GM06990 (cell line): ENCODE data around the gene MT2A.

ENCODE experiments used
- DNase-seq: peaks from one replicate; pipeline ENCODE4 v3.0.0-alpha.2; 2011; ENCODE audit not compliant: insufficient read length; ENCODE audit errors: extremely low read depth
- H3K27me3 ChIP-seq: replicated peaks from 2 replicates; pipeline ENCODE4 v1.6.0; 2011; ENCODE audit warnings: low read length; ENCODE audit not compliant: control insufficient read depth, insufficient read depth
- H3K36me3 ChIP-seq: 2 replicates; pipeline ENCODE4 v1.5.1; 2011; ENCODE audit warnings: low read length; ENCODE audit not compliant: control insufficient read depth, insufficient read depth
- H3K4me3 ChIP-seq: replicated peaks from 2 replicates; pipeline ENCODE4 v1.5.1; 2011; ENCODE audit warnings: low read depth, mild to moderate bottlenecking, control low read depth, low read length
- TF ChIP-seq, protein P1 (sequence below): IDR thresholded peaks from 2 replicates; pipeline ENCODE4 v1.5.1; 2011; ENCODE audit warnings: low read length, control low read depth, mild to moderate bottlenecking, inconsistent platforms; ENCODE audit not compliant: insufficient read depth, poor library complexity, severe bottlenecking

MT2A gene

DNA sequence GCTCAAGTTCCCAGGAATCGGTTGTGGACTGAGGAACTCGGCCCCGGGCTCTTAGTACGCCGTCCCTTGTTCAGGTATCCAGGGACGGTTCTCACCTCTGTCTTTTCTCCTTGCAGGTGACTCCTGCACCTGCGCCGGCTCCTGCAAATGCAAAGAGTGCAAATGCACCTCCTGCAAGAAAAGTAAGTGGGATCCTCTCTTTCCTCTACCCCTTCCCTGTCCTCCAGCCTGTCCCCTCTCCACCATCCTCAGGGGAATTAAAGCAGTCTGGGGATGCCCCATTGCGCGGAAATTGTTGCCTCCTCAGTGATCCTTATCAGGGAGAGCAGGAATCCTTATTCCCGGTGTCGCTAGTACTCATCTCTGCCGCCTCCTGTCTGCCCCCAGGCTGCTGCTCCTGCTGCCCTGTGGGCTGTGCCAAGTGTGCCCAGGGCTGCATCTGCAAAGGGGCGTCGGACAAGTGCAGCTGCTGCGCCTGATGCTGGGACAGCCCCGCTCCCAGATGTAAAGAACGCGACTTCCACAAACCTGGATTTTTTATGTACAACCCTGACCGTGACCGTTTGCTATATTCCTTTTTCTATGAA, 585 bp downstream of the MT2A start:
- DNase-seq: no peak
- H3K27me3 ChIP-seq: no peaks in the 10 kb centered on the region

DNA sequence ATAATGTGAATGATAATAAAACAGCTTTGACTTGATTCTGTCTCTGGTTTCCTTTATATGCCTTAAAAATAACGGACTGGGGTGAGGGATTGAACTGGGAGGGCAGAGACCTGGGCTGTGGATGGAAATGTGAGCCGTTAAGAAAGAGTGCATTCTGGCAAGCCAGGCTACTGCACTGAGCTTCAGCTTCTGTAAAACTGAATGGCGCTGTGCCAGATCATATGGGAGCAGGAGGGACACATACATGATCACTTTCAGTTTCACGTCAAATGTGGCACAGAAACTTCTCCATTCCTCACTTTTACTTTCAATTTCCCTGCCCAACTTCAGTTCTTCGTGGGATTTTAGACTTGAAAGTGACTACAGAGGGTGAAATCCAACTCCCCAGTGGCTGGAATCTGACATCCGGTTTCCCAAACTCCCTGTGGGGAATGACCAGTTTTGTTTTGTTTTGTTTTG, 1.1 kb downstream of the MT2A start:
- Histone ChIP-seq H3K27me3 (no peaks in the 10 kb centered on the region), H3K4me3 (peak overlapping the region; percentile 69), H3K36me3 (no peaks in the 10 kb centered on the region)
- TF ChIP-seq, protein P1, sequence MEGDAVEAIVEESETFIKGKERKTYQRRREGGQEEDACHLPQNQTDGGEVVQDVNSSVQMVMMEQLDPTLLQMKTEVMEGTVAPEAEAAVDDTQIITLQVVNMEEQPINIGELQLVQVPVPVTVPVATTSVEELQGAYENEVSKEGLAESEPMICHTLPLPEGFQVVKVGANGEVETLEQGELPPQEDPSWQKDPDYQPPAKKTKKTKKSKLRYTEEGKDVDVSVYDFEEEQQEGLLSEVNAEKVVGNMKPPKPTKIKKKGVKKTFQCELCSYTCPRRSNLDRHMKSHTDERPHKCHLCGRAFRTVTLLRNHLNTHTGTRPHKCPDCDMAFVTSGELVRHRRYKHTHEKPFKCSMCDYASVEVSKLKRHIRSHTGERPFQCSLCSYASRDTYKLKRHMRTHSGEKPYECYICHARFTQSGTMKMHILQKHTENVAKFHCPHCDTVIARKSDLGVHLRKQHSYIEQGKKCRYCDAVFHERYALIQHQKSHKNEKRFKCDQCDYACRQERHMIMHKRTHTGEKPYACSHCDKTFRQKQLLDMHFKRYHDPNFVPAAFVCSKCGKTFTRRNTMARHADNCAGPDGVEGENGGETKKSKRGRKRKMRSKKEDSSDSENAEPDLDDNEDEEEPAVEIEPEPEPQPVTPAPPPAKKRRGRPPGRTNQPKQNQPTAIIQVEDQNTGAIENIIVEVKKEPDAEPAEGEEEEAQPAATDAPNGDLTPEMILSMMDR: no peak
- peak; percentile 73 for DNase-seq

More for the DNA sequence above, 585 bp downstream of the MT2A start:
- Histone ChIP-seq H3K36me3 (no peaks in the 10 kb centered on the region), H3K4me3 (peak overlapping the region; percentile 69)
- TF ChIP-seq, protein P1: no peak

DNA sequence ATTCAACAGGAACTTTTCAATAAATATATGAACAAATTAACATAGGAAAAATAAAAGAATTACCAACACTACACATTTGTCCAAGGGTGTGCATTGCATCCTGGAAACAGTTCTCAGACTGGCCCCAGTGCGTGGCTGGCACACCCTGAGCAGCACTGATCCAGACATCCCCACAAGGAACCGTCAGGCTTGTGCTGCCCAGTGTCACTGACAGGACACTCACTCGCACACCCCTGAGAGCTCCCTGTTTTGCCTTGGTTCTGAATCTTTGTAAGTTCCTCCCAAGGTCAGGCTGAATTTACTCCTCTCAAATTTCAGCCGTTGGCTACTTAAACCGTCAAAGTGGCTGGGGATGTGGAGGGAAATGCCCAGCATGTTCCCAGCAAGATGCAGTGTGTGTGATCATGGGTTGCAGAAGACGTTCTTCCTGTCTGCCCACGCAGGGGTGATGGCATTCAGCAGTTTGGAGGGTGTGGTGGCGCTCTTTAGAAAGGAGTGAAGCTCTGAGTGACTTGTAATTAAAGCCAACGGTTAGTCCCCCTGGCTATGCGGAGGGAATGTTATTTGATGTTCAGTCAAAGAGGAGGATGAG, 1.7 kb downstream of the MT2A start:
- H3K27me3 ChIP-seq: no peaks in the 10 kb centered on the region
- TF ChIP-seq, protein P1: no peak
- no peaks in the 10 kb centered on the region for H3K36me3 ChIP-seq
- DNase-seq: no peak
- H3K4me3 ChIP-seq: no peak overlapping the region; the same call in 1 of the 2 replicates

DNA sequence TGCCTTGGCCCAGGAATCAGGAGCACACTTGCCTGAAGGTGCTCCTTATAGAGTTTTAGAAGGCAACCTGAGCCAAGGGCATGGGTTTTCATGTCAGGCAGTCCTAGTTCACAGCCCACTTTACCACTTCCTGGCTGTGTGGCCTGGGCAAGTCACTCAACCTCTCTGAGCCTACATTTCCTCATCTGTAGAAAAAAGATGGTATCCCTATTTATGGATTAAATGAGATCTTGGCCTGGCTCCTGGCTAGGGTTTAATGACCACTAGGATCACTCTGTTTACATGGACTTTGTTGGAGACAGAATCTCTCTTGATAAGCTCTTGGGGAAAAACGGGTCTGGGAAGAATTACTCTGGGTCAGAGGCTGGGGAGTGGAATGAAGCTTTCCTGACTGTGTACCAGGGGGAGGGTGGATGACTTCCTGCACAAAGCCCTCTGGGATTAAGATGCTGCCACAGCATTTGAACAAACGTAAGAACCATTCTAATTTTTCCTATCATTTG, 2.3 kb downstream of the MT2A start:
- no peak overlapping the region for H3K4me3 ChIP-seq
- TF ChIP-seq, protein P1: no peak
- DNase-seq: no peak
- no peaks in the 10 kb centered on the region for H3K36me3 ChIP-seq
- no peaks in the 10 kb centered on the region for H3K27me3 ChIP-seq

DNA sequence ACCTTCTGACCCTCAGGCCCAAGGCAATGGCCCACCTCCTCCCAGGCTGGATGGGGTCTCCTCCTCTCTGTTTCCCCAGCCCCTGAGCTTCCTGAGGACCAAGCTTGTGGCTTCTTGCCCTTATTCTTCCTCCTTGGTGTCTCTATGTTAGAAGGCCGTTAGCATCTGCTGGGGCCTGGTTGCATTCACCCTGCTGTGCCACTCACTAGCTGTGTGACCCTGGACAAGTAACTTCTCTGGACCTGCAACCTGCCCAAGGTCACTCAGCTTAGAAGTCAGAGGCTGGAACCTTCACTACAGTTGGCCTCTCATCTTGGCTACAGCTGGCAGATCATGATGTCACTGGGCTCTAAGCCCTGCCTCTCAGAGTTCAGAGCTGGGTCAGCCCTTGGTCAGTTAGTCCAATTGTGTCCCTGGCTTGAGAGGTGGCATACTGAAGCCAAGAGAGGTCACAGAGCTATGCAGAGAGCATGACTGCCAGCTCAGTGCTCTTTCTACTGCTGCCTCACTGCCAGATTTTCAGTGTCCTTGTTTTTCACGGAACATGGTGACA, 3.0 kb downstream of the MT2A start:
- Histone ChIP-seq H3K36me3 (no peaks in the 10 kb centered on the region), H3K4me3 (no peak overlapping the region), H3K27me3 (no peaks in the 10 kb centered on the region)
- DNase-seq: no peak
- TF ChIP-seq, protein P1: no peak
